SKM-1 (cell line): ENCODE results near the gene TOR1A.
A peak's percentile ranks its signal among the peaks of the same experiment; 100 is the strongest.
"Not testable (repeated sequence)": the region's sequence is repeated elsewhere in the genome, so short reads cannot be mapped to it uniquely, and the experiment has no call there.

Source experiments
- DNase-seq: peaks from one replicate; lab custom pipeline; 2025; ENCODE audit not compliant: unreplicated experiment; lab: John Stamatoyannopoulos, UW

Gene TOR1A

GRCh38 chr9:129783516-129784361 lies 40.2 kb downstream of the TOR1A start:
- DNase-seq, result peak; percentile 67

DNA sequence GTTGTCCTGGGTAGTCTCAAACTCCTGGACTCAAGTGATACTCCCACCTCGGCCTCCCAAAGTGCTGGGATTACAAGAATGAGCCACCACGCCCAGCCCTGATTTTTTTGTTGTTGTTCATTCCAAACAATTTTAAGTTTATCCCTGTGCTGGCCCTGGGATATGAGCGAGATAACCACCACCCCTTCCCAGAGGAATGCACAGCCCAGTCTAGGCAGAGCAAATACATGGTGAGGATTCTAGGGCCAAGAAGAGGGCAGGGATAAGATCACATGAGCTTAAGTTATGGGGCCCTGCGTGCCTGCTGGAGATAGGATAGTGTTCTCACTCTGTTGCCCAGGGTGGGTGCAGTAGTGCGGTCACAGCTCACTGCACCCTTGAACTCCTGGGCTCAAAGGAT lies 42.0 kb downstream of the TOR1A start:
- DNase-seq, result no peak

GRCh38 chr9:129781131-129781530 lies 42.8 kb downstream of the TOR1A start:
- no peak for DNase-seq

DNA sequence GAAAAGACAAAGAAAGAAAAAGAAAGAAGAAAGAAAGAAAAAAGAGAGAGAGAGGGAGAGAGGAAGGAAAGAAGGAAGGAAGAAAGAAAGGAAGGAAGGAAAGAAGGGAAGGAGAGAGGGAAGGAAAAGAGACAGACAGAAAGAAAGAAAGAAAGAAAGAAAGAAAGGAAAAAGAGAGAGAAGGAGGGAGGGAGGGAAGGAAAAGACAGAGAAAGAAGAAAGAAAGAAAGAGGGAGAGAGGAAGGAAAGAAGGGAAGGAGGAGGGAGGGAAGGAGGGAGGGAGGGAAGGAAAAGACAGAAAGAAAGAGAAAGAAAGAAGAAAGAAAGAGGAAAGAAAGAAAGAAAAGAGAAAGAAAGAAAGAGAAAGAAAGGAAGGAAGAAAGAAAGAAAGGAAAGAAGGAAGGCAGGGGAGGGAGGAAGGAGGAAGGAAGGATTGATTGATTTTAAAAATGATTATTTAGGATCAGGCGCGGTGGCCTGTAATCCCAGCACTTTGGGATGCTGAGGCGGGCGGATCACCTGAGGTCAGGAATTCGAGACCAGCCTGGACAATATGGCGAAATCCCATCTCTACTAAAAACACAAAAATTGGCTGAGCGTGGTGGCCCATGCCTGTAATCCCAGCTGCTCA lies 44.3 kb downstream of the TOR1A start:
- no peak for DNase-seq

GRCh38 chr9:129778469-129778868 lies 45.5 kb downstream of the TOR1A start:
- no peak for DNase-seq

DNA sequence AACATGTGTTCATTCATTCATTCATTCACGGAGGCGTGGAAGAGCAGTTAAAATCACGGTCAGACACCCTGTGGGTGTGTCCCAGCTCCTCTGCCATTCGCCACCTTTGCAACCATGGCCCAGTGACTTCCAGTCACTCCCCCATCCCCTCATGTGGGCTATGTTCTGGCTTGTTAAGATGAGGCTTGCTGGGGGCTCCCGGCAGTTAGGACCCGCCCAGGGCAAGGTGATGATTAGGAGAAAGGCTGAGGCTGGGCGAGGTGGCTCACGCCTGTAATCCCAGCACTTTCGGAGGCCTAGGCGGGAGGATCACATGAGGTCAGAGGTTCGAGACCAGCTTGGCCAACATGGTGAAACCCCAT lies 46.2 kb downstream of the TOR1A start:
- no peak for DNase-seq

DNA sequence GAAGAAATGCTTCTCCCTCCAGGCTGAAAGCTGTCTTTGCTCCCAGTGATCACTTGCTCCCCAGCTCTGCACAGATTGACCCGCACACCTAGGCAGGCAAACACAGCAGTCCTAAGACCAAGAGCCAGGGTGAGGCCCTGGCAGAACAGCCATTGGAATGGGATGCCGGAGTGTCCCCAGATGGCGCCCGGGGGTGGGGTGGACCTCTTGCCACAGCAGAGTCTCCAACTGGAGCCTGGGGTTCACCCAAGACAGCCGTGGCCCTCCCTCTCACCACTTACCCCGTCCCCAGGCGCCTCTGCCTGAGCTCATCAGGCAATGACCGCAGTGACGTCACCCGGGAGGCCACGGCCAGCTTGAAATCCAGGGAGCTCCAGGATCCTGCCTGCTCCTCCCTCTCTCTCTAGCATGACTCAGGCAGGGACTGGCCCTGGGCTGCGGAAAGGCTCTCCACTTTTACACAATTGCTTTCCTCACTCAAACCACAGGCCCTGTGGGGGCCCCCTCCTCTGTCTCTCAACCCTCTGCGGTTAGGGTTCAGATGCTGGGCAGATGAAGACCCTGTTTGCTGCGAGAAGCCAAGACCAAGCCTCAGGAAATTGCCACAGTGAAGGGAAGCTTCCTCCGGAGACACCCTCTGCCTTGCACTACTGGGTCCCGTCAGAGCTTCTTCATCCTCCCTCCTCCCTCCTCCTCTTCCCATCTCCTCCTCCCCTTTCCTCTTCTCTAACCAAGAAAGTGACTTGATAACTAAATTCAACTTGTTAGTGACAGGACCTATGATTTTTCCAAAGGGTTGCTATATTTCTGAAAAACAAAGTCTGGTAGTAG lies 46.8 kb downstream of the TOR1A start:
- DNase-seq, result peak; percentile 98

- no peak for DNase-seq
Measured at GRCh38 chr9:129776566-129776937, 47.4 kb downstream of the TOR1A start.

GRCh38 chr9:129776096-129776495 lies 47.8 kb downstream of the TOR1A start:
- not testable (repeated sequence) for DNase-seq

- no peak for DNase-seq
Measured at GRCh38 chr9:129775448-129775798, 48.5 kb downstream of the TOR1A start.

- DNase-seq, result no peak
Measured at GRCh38 chr9:129774791-129775447, 49.0 kb downstream of the TOR1A start.

DNA sequence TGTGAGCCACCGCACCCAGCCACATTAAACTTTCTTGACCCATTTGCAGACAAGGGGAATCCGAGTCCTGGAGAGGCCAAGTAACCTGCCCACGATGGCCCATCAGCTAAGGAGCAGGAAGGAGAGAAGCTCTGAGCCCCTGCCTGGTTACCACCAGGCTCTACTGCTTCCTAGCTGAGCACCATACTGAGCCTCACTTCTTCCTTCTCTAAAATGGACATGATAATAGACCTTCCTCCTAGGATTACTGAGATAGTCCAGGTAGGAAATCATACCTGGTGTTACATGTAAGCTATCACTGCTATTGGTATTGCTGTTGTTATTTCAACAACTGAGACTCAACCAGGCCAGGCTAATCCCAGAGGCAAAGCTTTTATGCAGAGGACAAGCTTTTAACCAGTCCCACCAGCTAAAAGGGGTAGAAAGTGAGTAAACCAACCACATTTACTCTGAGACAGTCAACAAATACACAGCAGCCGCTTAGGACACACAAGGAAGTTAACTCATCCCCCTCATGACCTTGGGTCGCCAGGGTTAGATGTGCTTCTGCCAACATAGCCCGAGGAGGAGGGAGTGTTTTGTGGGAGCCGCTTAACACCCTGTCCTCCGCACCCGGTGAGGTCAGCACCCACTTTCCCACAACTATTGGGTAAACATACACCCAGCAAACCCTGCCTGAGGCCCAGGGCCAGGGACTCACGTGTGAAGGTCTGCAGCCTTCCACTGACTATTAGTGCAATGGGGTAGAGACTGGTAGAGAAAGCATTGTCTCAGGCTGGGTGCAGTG lies 50.5 kb downstream of the TOR1A start:
- DNase-seq, result peak; percentile 92

- DNase-seq, result no peak
Measured at GRCh38 chr9:129770741-129771140, 53.2 kb downstream of the TOR1A start.

GRCh38 chr9:129769669-129770068 lies 54.3 kb downstream of the TOR1A start:
- no peak for DNase-seq

DNA sequence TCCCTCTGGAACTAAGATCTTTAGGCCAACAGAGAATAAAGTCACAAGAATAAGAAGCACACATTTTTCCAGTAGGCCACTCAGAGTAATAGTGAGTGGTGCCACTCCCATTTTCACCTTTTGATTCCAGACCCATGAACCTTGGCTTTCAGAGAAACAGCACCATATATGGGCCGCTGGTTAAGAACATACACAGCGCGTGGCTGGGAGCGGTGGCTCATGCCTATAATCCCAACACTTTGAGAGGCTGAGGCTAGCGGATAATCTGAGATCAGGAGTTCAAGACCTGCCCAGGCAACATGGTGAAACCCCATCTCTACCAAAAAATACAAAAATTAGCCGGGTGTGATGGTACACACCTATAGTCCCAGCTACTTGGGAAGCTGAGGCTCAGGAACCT lies 55.5 kb downstream of the TOR1A start:
- DNase-seq, result no peak

DNA sequence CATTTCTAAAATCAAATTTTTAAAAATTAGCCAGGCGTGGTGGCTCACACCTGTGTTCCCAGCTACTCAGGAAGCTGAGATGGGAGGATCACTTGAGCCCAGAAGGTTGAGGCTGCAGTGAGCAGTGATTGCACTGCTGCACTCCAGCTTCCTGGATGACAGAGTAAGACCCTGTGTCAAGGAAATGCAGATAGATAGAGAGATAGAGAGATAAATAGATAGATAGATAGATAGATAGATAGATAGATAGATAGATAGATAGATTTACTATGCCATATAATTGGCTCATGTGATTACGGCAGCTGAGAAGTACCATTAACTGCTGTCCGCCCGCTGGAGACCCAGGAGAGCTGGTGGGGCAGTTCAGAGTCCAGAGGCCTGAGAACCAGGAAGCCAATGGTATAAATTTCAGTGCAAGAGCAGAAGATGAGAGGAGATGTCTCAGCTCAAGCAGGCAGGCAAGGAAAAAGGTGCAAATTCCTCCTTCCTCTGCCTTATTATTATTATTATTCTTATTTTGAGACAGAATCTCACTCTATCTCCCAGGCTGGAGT lies 58.1 kb downstream of the TOR1A start:
- DNase-seq, result no peak

- DNase-seq, result no peak
Measured at GRCh38 chr9:129762985-129763926, 60.7 kb downstream of the TOR1A start.
